HG03439 (cell line): Measurements from ENCODE around the gene GPR78.

ENCODE experiments used
- ATAC-seq: cut with Tn5 transposase; IDR thresholded peaks from one replicate; pipeline ENCODE4 v1.9.1; 2021; ENCODE audit warnings: mild to moderate bottlenecking, moderate library complexity; ENCODE audit not compliant: unreplicated experiment

GPR78 gene

GRCh38 chr4:8546766-8547107 is 33.5 kb upstream of the GPR78 start:
- ATAC-seq, result no peak

- no peak for ATAC-seq
Observed at GRCh38 chr4:8547108-8547911, 32.9 kb upstream of the GPR78 start.

GRCh38 chr4:8547912-8548730 is 32.1 kb upstream of the GPR78 start:
- no peak for ATAC-seq

- no peak for ATAC-seq
Observed at GRCh38 chr4:8548731-8549351, 31.4 kb upstream of the GPR78 start.

- ATAC-seq, result no peak
Observed at GRCh38 chr4:8549352-8549931, 30.8 kb upstream of the GPR78 start.

GRCh38 chr4:8550691-8551090 is 29.5 kb upstream of the GPR78 start:
- no peak for ATAC-seq

GRCh38 chr4:8552024-8552423 is 28.2 kb upstream of the GPR78 start:
- ATAC-seq, result no peak

- no peak for ATAC-seq
Observed at GRCh38 chr4:8552581-8553205, 27.5 kb upstream of the GPR78 start.

- ATAC-seq, result no peak
Observed at GRCh38 chr4:8553216-8553615, 27.0 kb upstream of the GPR78 start.

GRCh38 chr4:8553991-8554405 is 26.2 kb upstream of the GPR78 start:
- no peak for ATAC-seq

GRCh38 chr4:8554555-8555100 is 25.6 kb upstream of the GPR78 start:
- no peak for ATAC-seq

- no peak for ATAC-seq
Observed at GRCh38 chr4:8555716-8556115, 24.5 kb upstream of the GPR78 start.

- ATAC-seq, result no peak
Observed at GRCh38 chr4:8556341-8557150, 23.6 kb upstream of the GPR78 start.

- ATAC-seq, result no peak
Observed at GRCh38 chr4:8557151-8558076, 22.8 kb upstream of the GPR78 start.

GRCh38 chr4:8558080-8558960 is 21.9 kb upstream of the GPR78 start:
- no peak for ATAC-seq

- no peak for ATAC-seq
Observed at GRCh38 chr4:8559011-8559410, 21.2 kb upstream of the GPR78 start.

- ATAC-seq, result no peak
Observed at GRCh38 chr4:8559524-8560264, 20.5 kb upstream of the GPR78 start.
